K562 (cell line): ENCODE data around the gene ACSS1. TPM values are rescaled to one million over a fixed set of nuclear protein-coding genes. Genes with fewer than 3 reads are reported as not detected.

ENCODE experiments used
- ARID2 ChIP-seq: fragments of 450-650 bp; IDR thresholded peaks from 2 replicates; pipeline ENCODE4 v1.6.1; 2017; ENCODE audit warnings: antibody characterized with exemption, mild to moderate bottlenecking
- ARNT ChIP-seq, 2 experiments: fragments of 450-650 bp; IDR thresholded peaks; 2 replicates each; pipeline ENCODE4 v1.6.1; 2016; ENCODE audit warnings: mild to moderate bottlenecking in 1 of 2
- CREM ChIP-seq: IDR thresholded peaks from 2 replicates; pipeline ENCODE4 v1.6.1; 2014; ENCODE audit warnings: antibody characterized with exemption, low read depth
- DACH1 ChIP-seq: fragments of 450-650 bp; IDR thresholded peaks from 2 replicates; pipeline ENCODE4 v1.6.1; 2018; ENCODE audit not compliant: partially characterized antibody
- DDX20 ChIP-seq: fragments of 450-650 bp; IDR thresholded peaks from 2 replicates; pipeline ENCODE4 v1.6.1; 2016; ENCODE audit warnings: missing genetic modification characterization, low read depth, mild to moderate bottlenecking, missing compliant biosample characterization, moderate library complexity
- EP300 ChIP-seq: IDR thresholded peaks from 2 replicates; pipeline ENCODE4 v1.6.1; 2012; ENCODE audit warnings: low read length, improper control_type of control experiment
- FIP1L1 ChIP-seq: fragments of 200-400 bp; formaldehyde crosslinking; IDR thresholded peaks from 2 replicates; pipeline ENCODE4 v1.6.1; 2018; ENCODE audit warnings: mild to moderate bottlenecking, low read depth, low read length; ENCODE audit not compliant: poor library complexity, severe bottlenecking
- HNRNPL ChIP-seq: fragments of 200-400 bp; formaldehyde crosslinking; IDR thresholded peaks from 2 replicates; pipeline ENCODE4 v1.6.1; 2017; ENCODE audit warnings: low read depth, mild to moderate bottlenecking, low read length
- HNRNPUL1 ChIP-seq: fragments of 200-400 bp; formaldehyde crosslinking; IDR thresholded peaks from 2 replicates; pipeline ENCODE4 v1.6.1; 2017; ENCODE audit warnings: low read length
- KLF10 ChIP-seq: fragments of 250-450 bp; sonication (Bioruptor Pico); IDR thresholded peaks from 2 replicates; pipeline ENCODE4 v1.6.1; 2021; ENCODE audit warnings: matching md5 sums
- POLR2AphosphoS2 ChIP-seq: IDR thresholded peaks from 2 replicates; pipeline ENCODE4 v1.6.1; 2012; ENCODE audit warnings: low read length, improper control_type of control experiment
- RFX7 ChIP-seq: fragments of 250-450 bp; sonication (Bioruptor Pico); IDR thresholded peaks from 2 replicates; pipeline ENCODE4 v1.5.1; 2021; ENCODE audit warnings: mild to moderate bottlenecking
- RUNX1 ChIP-seq: sonication (generic); IDR thresholded peaks from 2 replicates; pipeline ENCODE4 v1.6.1; 2016; ENCODE audit warnings: antibody characterized with exemption, low read depth
- SNIP1 ChIP-seq: fragments of 450-650 bp; IDR thresholded peaks from 2 replicates; pipeline ENCODE4 v1.7.1; 2017; ENCODE audit warnings: low read depth, mild to moderate bottlenecking
- TARDBP ChIP-seq: fragments of 450-650 bp; IDR thresholded peaks from 2 replicates; pipeline ENCODE4 v1.6.1; 2016
- ZBED1 ChIP-seq: IDR thresholded peaks from 2 replicates; pipeline ENCODE4 v1.6.1; 2014
- ZNF124 ChIP-seq: sonication (generic); formaldehyde crosslinking; IDR thresholded peaks from 2 replicates; pipeline ENCODE4 v1.8.1; 2022; ENCODE audit warnings: missing genetic modification reagents
- ZNF24 ChIP-seq: fragments of 450-650 bp; IDR thresholded peaks from 2 replicates; pipeline ENCODE4 v1.6.1; 2016
- polyA plus RNA-seq, 8 experiments: library from polyadenylated mRNA; depleted of rRNA in 4 of 8; stranded (reverse) in 5 of 8; unstranded in 3 of 8; fragments of >200 nt; fragmentation: Nextera tagmentation in 2 of 8; fragmentation: Illumina TruSeq in 1 of 8; extraction: Ambion mirVana in 2 of 8; extraction: Trizol in 1 of 8; gene quantifications; 2 replicates each; pipeline versions ENCODE4 v1.2.1 to v1.2.3, GENCODE V29; 2011 to 2014; ENCODE audit warnings: inconsistent platforms in 1 of 8, missing spikeins in 1 of 8
- total RNA-seq, 7 experiments: library from RNA; depleted of rRNA in 6 of 7; stranded (reverse); fragments of >200 nt in 6 of 7; fragmentation: Illumina TruSeq in 2 of 7; extraction: Trizol in 2 of 7; gene quantifications; 2 replicates each; pipeline versions ENCODE4 v1.2.1 to v1.2.3, GENCODE V29; 2011 to 2021; ENCODE audit warnings: low replicate concordance in 1 of 7
- TF ChIP-seq, protein P1 (sequence below): sonication (generic); formaldehyde crosslinking; IDR thresholded peaks from 2 replicates; pipeline ENCODE4 v1.9.0; 2022; ENCODE audit warnings: mild to moderate bottlenecking, missing genetic modification reagents
- TF ChIP-seq, protein P2 (sequence below): sonication (generic); formaldehyde crosslinking; IDR thresholded peaks from 2 replicates; pipeline ENCODE4 v1.8.1; 2022; ENCODE audit warnings: missing genetic modification reagents
- TF ChIP-seq, protein P3 (sequence below): fragments of 250-450 bp; sonication (Bioruptor Pico); IDR thresholded peaks from 2 replicates; pipeline ENCODE4 v1.5.0; 2021

ACSS1 gene
- total and polyA plus RNA-seq, 9 of the 15 experiments (the other 6 are each of a cell fraction or from before 2014, with no cell fraction given), result 0.07 to 2.1 (median 0.27) TPM; not detected in 3

DNA sequence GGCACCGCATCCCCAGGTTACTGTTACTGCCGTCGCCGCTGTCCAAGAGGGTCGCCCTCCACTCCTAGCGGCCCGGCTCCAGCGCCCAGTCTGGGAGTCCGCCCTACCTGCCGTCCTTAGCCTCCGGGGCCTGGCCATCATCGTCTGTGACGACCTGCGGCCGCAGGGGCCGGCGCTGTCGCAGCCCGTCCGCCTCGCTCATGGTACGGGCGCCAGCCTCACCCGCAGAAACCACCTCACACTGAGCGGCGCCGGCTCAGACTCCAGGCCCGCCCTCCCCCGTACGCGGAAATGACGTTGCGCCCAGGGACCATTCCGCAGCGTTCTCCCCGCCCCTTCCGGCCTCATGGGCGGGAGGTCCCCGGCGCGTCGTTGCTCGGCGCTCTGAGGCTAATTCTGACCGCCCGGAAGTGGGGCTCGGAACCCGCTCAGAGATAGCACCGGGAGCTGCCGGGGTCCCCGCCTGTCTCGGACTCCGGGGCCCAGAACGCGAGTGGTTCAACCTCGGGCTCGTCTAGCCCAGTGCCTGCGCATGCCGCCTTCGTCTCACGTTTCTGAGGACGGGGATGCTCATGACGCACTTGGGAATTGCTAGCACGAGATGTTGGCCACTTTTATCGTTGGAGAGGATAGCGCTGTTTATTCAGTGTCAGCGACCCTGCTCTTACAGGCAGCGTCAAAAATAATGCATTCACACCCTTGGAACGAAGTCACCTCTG is 65.3 kb downstream of the ACSS1 start, which contains the start of gene APMAP (continued):
- TF ChIP-seq RUNX1, result no peak
- peak; percentile 96 for TF ChIP-seq CREM
- no peak for TF ChIP-seq DDX20 (tag)
- TF ChIP-seq ARID2, result no peak
- TF ChIP-seq TARDBP, result no peak
- TF ChIP-seq, protein P1, sequence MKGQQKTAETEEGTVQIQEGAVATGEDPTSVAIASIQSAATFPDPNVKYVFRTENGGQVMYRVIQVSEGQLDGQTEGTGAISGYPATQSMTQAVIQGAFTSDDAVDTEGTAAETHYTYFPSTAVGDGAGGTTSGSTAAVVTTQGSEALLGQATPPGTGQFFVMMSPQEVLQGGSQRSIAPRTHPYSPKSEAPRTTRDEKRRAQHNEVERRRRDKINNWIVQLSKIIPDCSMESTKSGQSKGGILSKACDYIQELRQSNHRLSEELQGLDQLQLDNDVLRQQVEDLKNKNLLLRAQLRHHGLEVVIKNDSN (CRISPR knock-in tag), result no peak
- TF ChIP-seq HNRNPL, result no peak
- TF ChIP-seq FIP1L1, result no peak
- TF ChIP-seq, protein P2, sequence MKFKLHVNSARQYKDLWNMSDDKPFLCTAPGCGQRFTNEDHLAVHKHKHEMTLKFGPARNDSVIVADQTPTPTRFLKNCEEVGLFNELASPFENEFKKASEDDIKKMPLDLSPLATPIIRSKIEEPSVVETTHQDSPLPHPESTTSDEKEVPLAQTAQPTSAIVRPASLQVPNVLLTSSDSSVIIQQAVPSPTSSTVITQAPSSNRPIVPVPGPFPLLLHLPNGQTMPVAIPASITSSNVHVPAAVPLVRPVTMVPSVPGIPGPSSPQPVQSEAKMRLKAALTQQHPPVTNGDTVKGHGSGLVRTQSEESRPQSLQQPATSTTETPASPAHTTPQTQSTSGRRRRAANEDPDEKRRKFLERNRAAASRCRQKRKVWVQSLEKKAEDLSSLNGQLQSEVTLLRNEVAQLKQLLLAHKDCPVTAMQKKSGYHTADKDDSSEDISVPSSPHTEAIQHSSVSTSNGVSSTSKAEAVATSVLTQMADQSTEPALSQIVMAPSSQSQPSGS (CRISPR knock-in tag), result no peak
- no peak for TF ChIP-seq ZNF24
- TF ChIP-seq, protein P3, sequence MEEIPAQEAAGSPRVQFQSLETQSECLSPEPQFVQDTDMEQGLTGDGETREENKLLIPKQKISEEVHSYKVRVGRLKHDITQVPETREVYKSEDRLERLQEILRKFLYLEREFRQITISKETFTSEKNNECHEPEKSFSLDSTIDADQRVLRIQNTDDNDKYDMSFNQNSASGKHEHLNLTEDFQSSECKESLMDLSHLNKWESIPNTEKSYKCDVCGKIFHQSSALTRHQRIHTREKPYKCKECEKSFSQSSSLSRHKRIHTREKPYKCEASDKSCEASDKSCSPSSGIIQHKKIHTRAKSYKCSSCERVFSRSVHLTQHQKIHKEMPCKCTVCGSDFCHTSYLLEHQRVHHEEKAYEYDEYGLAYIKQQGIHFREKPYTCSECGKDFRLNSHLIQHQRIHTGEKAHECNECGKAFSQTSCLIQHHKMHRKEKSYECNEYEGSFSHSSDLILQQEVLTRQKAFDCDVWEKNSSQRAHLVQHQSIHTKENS (CRISPR knock-in tag), result no peak
- no peak for TF ChIP-seq SNIP1
- TF ChIP-seq RFX7, result no peak
- no peak for TF ChIP-seq DACH1
- no peak for TF ChIP-seq EP300
- no peak for TF ChIP-seq ARNT (IDR thresholded peaks at IDR 0.05)
- TF ChIP-seq ZNF124 (CRISPR knock-in tag), result no peak
- no peak for TF ChIP-seq ZBED1
- no peak for TF ChIP-seq HNRNPUL1
- no peak for TF ChIP-seq KLF10 (CRISPR knock-in tag)
- no peak for TF ChIP-seq POLR2AphosphoS2
